HG03045 (cell line): ENCODE data around the gene RPS3.

Experiments used
- ATAC-seq: cut with Tn5 transposase; IDR thresholded peaks from one replicate; pipeline ENCODE4 v1.9.1; 2021; ENCODE audit warnings: mild to moderate bottlenecking, moderate library complexity; ENCODE audit not compliant: unreplicated experiment

Gene RPS3

DNA sequence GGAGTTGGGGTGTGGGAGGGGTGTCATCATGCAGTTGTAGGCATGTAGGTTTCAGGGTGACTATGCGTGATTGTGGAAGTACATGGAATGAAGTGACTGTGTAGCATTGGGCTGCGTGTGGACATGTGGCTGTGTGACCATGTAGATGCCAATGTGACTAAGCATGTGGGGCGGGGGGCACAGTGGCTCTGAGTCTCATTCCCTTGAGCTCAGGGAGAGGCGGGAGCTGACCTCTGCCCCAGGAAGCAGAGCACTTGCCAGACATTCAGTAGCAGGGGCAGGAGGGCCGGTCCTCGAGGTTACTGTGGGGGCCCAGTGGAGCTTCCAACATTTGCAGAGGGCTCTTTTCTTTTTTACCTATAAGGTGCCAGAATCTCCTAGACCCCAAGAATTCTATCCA is 34.1 kb downstream of the RPS3 start:
- no peak for ATAC-seq

- ATAC-seq: no peak
Measured at GRCh38 chr11:75434051-75434450, 34.7 kb downstream of the RPS3 start.

DNA sequence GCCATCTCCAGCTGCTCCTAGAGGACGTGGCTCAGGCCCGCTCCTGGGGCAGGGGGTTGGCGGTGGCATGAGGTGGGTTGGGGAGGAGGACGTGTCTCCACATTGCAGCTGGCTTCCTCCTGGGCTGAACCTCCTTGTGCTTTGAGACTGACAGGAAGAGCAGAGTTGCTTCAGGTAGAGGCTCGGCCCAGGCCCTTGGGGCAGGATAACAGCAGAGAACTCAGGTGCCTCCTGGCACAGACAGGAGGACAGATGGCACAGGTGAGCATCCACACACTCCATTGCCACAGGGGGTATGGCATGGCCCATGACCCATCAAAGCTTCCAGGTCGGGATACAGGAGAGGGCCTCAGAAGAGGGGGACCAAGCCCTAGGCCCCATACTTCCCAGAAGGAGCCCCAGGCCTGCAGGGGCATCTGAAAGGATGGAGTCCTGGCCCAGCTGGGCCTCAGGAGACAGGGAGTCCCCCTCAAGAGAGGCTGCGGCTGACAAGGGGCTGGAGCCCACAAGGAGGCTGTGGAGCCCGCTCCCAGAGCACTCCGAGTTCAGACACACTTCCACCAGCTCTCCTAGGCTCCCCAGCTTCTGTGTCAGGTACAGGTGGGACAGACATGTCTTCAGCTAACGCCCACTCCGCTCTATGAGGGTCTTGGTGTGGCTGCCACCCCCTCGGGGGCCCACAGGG is 35.7 kb downstream of the RPS3 start:
- no peak for ATAC-seq

GRCh38 chr11:75435571-75435925 is 36.2 kb downstream of the RPS3 start:
- no peak for ATAC-seq

DNA sequence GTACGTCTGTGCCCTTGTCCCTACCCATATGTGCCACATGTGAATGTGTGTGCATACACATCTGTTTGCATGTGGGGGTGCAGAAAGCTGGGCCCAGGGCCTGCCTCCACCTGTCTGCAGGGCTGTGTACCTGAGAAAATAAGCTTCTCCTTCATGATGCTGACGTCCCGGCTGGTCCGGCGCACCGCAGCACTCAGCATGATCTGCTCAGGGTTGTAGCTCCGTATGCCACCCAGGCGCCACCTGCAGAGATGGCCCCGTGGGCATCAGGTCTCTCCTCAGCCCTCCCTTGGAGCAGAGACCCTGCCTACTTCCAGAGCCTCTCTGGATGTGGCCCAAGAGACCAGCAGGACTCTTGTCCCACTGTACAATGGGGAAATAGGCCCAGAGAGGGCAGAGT is 37.5 kb downstream of the RPS3 start:
- no peak for ATAC-seq

DNA sequence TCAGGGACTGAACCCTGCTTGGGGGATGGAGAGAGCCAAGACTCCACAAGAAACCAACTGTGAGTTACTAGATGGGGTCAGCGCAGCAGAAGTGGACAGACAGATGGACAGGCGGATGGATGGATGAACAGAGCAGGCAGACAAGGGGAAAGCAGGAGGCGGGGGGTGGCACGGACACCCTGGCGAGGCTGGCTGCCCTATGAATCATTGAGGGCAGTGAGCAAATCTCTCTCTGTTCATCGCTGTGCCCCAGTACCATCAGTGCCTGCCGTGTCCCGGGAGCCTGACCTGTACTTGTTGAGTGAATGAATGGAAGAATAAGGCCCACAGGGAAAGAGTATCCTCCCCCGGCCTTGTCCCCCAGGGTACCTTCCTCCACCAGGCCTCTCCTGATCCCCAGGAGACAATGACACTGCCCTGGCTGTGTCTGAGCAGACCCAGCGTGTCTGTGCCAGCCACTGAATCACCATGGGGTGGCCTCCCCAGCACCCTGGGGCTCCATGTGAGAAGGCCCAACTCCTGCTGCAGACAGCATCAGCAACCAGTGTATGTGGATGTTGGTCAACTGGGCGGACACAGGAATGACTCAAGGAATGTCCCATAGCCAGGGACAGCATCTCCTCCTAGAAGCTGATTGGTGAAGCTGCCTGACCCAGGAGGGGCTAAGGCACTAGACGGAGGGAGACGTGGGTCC is 38.8 kb downstream of the RPS3 start:
- ATAC-seq: no peak

- ATAC-seq: no peak
Measured at GRCh38 chr11:75439026-75439425, 39.7 kb downstream of the RPS3 start.

GRCh38 chr11:75439495-75440120 is 40.3 kb downstream of the RPS3 start:
- ATAC-seq: no peak

DNA sequence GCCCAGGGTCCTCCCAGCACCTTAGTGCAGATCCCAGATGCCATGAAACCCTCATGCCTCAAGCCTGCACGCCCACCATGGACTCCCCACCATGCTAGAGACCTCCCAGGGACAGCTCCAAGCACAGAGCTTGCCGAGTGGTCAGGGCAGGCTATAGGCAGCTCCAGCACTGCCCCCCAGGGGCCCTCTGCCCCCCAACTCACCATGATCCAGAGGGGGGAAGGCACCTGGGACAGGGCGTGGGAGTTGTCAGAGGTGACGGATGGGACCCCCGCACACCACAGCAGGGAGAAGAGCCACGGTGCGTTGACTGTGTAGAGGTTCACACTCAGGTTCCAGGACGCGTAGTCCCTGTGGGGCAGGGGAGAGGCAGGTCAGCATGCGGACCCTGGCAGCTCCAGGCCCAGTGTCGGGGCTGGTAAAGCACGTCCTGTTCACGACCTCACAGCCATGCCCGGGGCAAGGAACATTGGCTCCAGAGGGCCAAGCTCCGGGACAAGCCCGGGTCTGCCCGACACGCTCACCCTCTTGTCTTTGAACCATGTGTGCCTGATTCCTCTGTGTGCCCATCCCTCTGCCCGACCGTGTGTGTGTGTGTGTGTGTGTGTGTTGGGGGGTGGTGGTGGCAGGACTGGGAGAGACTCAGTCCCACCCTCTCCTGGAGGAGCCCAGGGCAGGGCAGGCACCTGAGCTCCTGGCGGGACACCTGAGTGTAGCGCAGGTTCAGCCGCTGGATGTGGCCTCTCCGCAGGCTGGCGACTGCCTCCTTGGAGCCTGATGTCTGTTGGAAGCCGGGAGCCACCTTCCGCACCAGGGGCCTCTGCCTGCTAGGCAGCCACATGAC is 41.9 kb downstream of the RPS3 start:
- ATAC-seq: no peak

GRCh38 chr11:75441804-75442132 is 42.5 kb downstream of the RPS3 start:
- no peak for ATAC-seq

GRCh38 chr11:75442161-75442885 is 43.0 kb downstream of the RPS3 start:
- ATAC-seq: no peak

DNA sequence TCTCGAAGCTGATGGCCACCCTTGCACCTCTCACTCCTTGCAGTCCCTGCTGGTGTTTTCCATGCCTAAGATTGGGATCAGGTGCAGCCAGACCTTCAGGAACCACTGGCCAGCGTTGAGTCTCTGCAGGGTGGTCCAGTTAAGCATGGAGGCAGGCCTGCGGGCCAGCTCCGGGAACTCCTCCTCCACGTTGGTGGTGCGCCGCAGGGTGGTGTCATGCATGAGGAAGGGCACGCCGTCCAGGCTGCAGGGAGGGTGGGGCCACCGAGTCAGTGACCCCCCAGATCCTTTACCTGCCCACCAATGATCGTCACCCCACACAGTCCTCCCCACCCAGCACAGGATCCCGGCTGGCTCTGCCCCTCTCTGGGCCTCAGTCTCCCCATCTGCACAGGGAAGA is 43.7 kb downstream of the RPS3 start:
- no peak for ATAC-seq

DNA sequence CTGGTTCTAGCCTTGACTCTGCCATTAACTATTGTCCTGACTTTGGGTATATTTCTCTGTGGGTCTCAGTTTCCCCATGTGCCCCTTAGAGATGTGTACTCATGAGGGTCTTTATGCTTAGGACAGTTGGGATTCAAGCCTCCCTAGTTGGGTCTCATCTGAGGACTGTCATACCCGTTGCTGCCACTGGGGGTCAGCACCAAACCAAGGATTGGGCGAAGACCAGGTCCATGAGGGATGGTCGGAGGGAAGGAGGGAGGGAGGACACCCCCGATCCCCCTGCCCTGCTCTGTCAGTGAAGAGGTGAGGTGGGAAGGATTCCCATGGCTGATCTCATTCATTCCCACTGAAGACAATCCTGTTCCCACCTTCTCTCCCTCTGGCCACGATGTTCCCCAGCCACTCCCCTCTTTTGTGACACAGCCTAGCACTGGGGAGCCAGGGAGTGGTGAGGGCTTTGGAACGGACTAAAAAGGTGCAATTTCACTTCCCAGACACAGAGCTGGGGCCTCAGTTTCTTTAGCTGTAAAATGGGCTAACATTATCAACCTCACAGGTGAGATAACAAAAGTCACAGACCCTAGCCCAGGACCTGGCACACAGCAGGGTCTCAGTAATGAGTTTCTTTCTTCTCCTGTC is 46.1 kb downstream of the RPS3 start:
- no peak for ATAC-seq

DNA sequence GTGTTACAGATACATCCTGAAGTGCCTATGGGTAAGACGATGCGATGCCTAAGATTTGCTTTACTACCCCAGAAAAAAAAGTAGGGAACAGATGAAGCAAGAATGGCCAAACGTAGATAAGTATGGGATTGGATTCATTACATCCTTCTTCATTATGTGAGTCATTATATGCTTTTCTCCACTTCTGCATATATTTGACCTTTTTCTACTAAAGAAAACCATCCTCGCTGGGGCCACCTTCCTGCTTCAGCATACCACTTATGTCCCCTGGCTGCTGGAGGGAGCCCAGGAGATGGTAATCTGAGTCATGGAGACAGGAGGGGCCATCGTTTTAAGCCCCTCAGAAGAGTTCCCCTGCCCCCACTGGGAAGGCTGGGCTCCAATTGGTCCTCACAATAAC is 48.1 kb downstream of the RPS3 start:
- ATAC-seq: no peak

- ATAC-seq: no peak
Measured at GRCh38 chr11:75449271-75449670, 50.0 kb downstream of the RPS3 start.

- ATAC-seq: no peak
Measured at GRCh38 chr11:75449776-75450175, 50.5 kb downstream of the RPS3 start.

GRCh38 chr11:75450236-75450635 is 50.9 kb downstream of the RPS3 start:
- ATAC-seq: no peak

DNA sequence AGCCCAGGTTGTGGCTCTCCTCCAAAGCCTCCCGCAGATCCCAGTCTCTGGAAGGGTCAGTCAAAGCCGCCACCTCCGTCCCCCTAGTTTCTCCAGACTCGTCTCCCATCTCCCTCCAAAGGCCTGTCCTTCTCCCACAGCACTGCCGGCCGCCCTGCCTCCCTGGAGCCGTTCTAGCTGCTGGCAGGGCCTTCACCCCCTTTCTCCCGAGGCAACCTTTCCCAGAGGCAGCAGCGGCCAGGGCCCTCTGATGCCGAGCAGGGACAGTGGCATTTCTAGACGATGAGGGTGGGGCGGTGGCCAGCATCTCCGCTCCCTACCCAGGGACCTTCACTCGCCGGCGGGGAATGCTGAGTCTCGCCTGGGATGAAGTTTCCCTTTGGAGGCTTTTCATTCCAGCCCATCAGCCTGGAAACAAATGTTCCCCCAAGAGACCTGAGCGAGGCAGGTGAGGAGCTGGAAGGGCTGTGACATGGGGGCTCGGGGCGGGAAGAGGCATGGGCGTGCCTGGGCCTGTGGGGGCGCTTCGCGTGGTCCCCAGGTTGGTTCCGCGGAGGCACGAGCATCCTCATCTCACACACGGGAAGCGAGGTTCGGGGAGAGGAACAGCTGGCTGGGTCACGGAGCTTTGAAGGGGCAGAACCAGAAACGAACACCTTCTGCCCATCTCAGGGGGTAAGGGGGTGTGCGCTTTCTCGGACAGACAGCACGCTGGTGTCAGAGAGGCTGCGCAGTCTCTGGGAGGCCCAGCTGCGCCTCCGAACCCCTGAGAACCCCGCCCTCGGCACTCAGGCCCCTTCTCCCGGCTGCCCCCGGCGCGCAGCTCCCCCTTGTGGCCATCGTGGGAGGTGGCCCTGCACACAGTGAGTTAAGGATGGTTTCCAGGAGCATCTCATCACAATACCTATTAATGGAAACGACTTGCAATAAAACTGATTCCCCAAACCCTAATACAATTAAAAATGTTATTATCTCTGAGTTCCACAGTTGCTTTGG is 51.8 kb downstream of the RPS3 start:
- ATAC-seq: no peak

DNA sequence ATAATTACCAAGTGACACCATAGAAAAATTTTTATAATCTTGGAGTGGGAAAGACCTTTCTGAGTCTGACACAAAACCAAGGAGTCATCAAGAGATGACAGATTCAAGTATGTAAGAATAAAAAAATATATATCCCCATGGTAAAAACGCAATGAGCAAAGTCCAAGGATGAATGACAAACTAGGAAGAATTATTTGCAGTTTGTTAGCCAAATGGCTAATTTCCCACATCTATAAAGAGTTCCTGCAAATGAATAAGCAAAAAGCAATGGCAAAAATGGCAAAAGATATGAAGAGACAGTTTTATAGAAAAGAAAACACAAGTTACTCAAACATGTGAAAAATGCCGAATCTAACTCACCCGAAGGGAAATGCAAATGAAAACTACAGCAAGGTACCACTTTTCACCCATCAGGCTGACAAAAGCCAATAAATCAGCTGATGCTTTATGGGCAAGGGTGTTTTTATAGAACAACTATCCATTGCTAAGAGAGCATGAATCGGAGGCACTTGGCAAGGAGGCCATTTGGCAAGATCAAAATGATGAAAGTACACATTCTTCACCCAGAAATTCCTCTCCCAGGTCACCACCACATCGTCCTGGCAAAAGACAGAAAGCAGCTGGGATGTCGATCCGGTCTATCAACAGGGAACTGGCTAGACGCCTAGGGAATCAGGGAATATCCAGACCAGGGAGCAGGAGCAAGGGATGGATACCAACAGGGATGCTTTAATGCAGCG is 54.8 kb downstream of the RPS3 start:
- no peak for ATAC-seq
